Activated naive CD8-positive, alpha-beta T cell treated with anti-CD3 and anti-CD28 coated beads, Interleukin-2, amount 10 ng/mL, durations not matched to agents 7 days and 5 days (primary cell): ENCODE results near the gene PI4KA. TPM values are rescaled to one million over a fixed set of nuclear protein-coding genes. Genes with fewer than 3 reads are reported as not detected.

ENCODE experiments used
- ATAC-seq: fragments of 150-1000 bp; cut with Tn5 transposase; one replicate; pipeline ENCODE4 v1.10.0; 2021; ENCODE audit warnings: low read depth, moderate library complexity
- POLR2A ChIA-PET: fragments of 350-600 bp; sonication (Branson Sonifier 250); formaldehyde crosslinking; loops from one replicate; lab custom pipeline; 2021; ENCODE audit warnings: antibody characterized with exemption; lab: Charles Lee
- DNase-seq: peaks from one replicate; pipeline ENCODE4 v3.0.0; 2021
- H3K27ac Mint-ChIP-seq: one replicate; pipeline ENCODE4 v1.8.0; 2022; ENCODE audit warnings: mild to moderate bottlenecking, mixed read lengths
- H3K27me3 Mint-ChIP-seq: one replicate; pipeline ENCODE4 v1.8.0; 2022; ENCODE audit warnings: mild to moderate bottlenecking, moderate library complexity, mixed read lengths
- H3K36me3 Mint-ChIP-seq: one replicate; pipeline ENCODE4 v1.8.0; 2021; ENCODE audit warnings: mild to moderate bottlenecking, mixed read lengths
- H3K4me1 Mint-ChIP-seq: one replicate; pipeline ENCODE4 v1.8.0; 2021; ENCODE audit warnings: mixed read lengths
- H3K4me3 Mint-ChIP-seq: one replicate; pipeline ENCODE4 v1.8.0; 2022; ENCODE audit warnings: mild to moderate bottlenecking, moderate library complexity, mixed read lengths
- H3K9me3 Mint-ChIP-seq: one replicate; pipeline ENCODE4 v1.8.0; 2021; ENCODE audit warnings: mixed read lengths
- total RNA-seq, 2 experiments: library from RNA; stranded (reverse); gene quantifications; one replicate each; pipeline ENCODE4 v1.2.3, GENCODE V29; 2021

The PI4KA gene
- total RNA-seq, 2 experiments from 2014 or later = 100 to 106 TPM

- Mint-ChIP-seq H3K36me3 (peaks cover 28% of the 10 kb centered on the region), H3K4me3 (no peak overlapping the region), H3K27me3 (no peaks in the 10 kb centered on the region), H3K4me1 (peaks cover 27% of the 10 kb centered on the region), H3K27ac (peak overlapping the region; percentile 66), H3K9me3 (no peaks in the 10 kb centered on the region)
- ATAC-seq = no peak
- no peak for DNase-seq
- POLR2A ChIA-PET = interaction anchor here (0.7 kb wide), 1 partner anchor 51 kb away, joined by 4 read pairs; no protein-coding TSS in a partner anchor
Measured at GRCh38 chr22:20811971-20812660, 46.5 kb downstream of the PI4KA start.

GRCh38 chr22:20811171-20811570 lies 47.4 kb downstream of the PI4KA start:
- ATAC-seq (peak; percentile 50), DNase-seq (no peak)
- no peaks in the 10 kb centered on the region for H3K27me3 Mint-ChIP-seq
- H3K36me3 Mint-ChIP-seq = peaks cover 29% of the 10 kb centered on the region
- peak overlapping the region; percentile 38 for H3K4me3 Mint-ChIP-seq
- peaks cover 27% of the 10 kb centered on the region for H3K4me1 Mint-ChIP-seq
- POLR2A ChIA-PET = interaction anchor here (0.6 to 0.7 kb wide), 3 partner anchors 19 to 63 kb away, joined by 3 to 4 read pairs (median 4); no protein-coding TSS in a partner anchor
- peak overlapping the region; percentile 79 for H3K27ac Mint-ChIP-seq
- no peaks in the 10 kb centered on the region for H3K9me3 Mint-ChIP-seq

GRCh38 chr22:20810645-20811044 lies 48.0 kb downstream of the PI4KA start:
- peaks cover 31% of the 10 kb centered on the region for H3K36me3 Mint-ChIP-seq
- H3K4me3 Mint-ChIP-seq = peak overlapping the region; percentile 38
- ATAC-seq = peak; percentile 88
- no peaks in the 10 kb centered on the region for H3K27me3 Mint-ChIP-seq
- H3K4me1 Mint-ChIP-seq = peaks cover 27% of the 10 kb centered on the region
- peak; percentile 53 for DNase-seq
- POLR2A ChIA-PET = interaction anchor here (0.6 to 0.7 kb wide), 3 partner anchors 18 to 146 kb away, joined by 3 to 5 read pairs (median 4); no protein-coding TSS in a partner anchor
- H3K9me3 Mint-ChIP-seq = no peaks in the 10 kb centered on the region
- peak overlapping the region; percentile 79 for H3K27ac Mint-ChIP-seq

- ATAC-seq (no peak), DNase-seq (no peak)
- Mint-ChIP-seq H3K36me3 (peaks cover 27% of the 10 kb centered on the region), H3K9me3 (no peaks in the 10 kb centered on the region), H3K27me3 (no peaks in the 10 kb centered on the region), H3K27ac (no peak overlapping the region), H3K4me1 (peaks cover 27% of the 10 kb centered on the region), H3K4me3 (no peak overlapping the region)
- POLR2A ChIA-PET = interaction anchor here (0.7 kb wide), 1 partner anchor 147 kb away, joined by 5 read pairs; no protein-coding TSS in a partner anchor
Measured at GRCh38 chr22:20809538-20810185, 48.9 kb downstream of the PI4KA start.

GRCh38 chr22:20808844-20809243 lies 49.8 kb downstream of the PI4KA start:
- no peak for ATAC-seq

GRCh38 chr22:20807315-20807752 lies 51.3 kb downstream of the PI4KA start:
- Mint-ChIP-seq H3K4me1 (peaks cover 26% of the 10 kb centered on the region), H3K27me3 (no peaks in the 10 kb centered on the region), H3K36me3 (peaks cover 26% of the 10 kb centered on the region), H3K27ac (no peak overlapping the region), H3K4me3 (no peak overlapping the region), H3K9me3 (no peaks in the 10 kb centered on the region)
- ATAC-seq = no peak
- POLR2A ChIA-PET = no interaction called here
- peak; percentile 10 for DNase-seq

More at GRCh38 chr22:20808844-20809243, 49.8 kb downstream of the PI4KA start:
- no peaks in the 10 kb centered on the region for H3K9me3 Mint-ChIP-seq
- no peaks in the 10 kb centered on the region for H3K27me3 Mint-ChIP-seq
- peaks cover 26% of the 10 kb centered on the region for H3K36me3 Mint-ChIP-seq
- POLR2A ChIA-PET = no interaction called here
- no peak overlapping the region for H3K4me3 Mint-ChIP-seq
- DNase-seq = no peak
- H3K4me1 Mint-ChIP-seq = peaks cover 26% of the 10 kb centered on the region
- no peak overlapping the region for H3K27ac Mint-ChIP-seq

- Mint-ChIP-seq H3K4me3 (no peak overlapping the region), H3K4me1 (peaks cover 16% of the 10 kb centered on the region), H3K27me3 (no peaks in the 10 kb centered on the region), H3K27ac (no peak overlapping the region), H3K9me3 (no peaks in the 10 kb centered on the region), H3K36me3 (peaks cover 26% of the 10 kb centered on the region)
- POLR2A ChIA-PET = no interaction called here
- DNase-seq = no peak
- no peak for ATAC-seq
Measured at GRCh38 chr22:20805972-20806471, 52.6 kb downstream of the PI4KA start.

- ATAC-seq = no peak
- Mint-ChIP-seq H3K36me3 (peaks cover 22% of the 10 kb centered on the region), H3K27me3 (no peaks in the 10 kb centered on the region), H3K4me3 (no peak overlapping the region), H3K9me3 (no peaks in the 10 kb centered on the region), H3K27ac (no peak overlapping the region), H3K4me1 (peaks cover 4% of the 10 kb centered on the region)
- peak; percentile 15 for DNase-seq
- POLR2A ChIA-PET = no interaction called here
Measured at GRCh38 chr22:20804650-20805049, 54.0 kb downstream of the PI4KA start.

- Mint-ChIP-seq H3K4me3 (no peak overlapping the region), H3K27me3 (no peaks in the 10 kb centered on the region), H3K27ac (no peak overlapping the region), H3K36me3 (peaks cover 18% of the 10 kb centered on the region), H3K4me1 (peaks cover 1% of the 10 kb centered on the region), H3K9me3 (no peaks in the 10 kb centered on the region)
- peak; percentile 59 for DNase-seq
- POLR2A ChIA-PET = no interaction called here
- no peak for ATAC-seq
Measured at GRCh38 chr22:20803696-20804324, 54.8 kb downstream of the PI4KA start.

GRCh38 chr22:20802922-20803553 lies 55.6 kb downstream of the PI4KA start:
- no peak overlapping the region for H3K4me3 Mint-ChIP-seq
- peaks cover 19% of the 10 kb centered on the region for H3K36me3 Mint-ChIP-seq

GRCh38 chr22:20802452-20802851 lies 56.2 kb downstream of the PI4KA start:
- no peaks in the 10 kb centered on the region for H3K9me3 Mint-ChIP-seq
- no peaks in the 10 kb centered on the region for H3K27me3 Mint-ChIP-seq
- peaks cover 19% of the 10 kb centered on the region for H3K36me3 Mint-ChIP-seq
- ATAC-seq (no peak), DNase-seq (no peak)
- POLR2A ChIA-PET = no interaction called here
- H3K4me3 Mint-ChIP-seq = no peak overlapping the region
- no peak overlapping the region for H3K27ac Mint-ChIP-seq
- no peaks in the 10 kb centered on the region for H3K4me1 Mint-ChIP-seq

More at GRCh38 chr22:20802922-20803553, 55.6 kb downstream of the PI4KA start:
- no peak overlapping the region for H3K27ac Mint-ChIP-seq
- H3K27me3 Mint-ChIP-seq = no peaks in the 10 kb centered on the region
- no peaks in the 10 kb centered on the region for H3K9me3 Mint-ChIP-seq
- no peak for ATAC-seq
- no peaks in the 10 kb centered on the region for H3K4me1 Mint-ChIP-seq
- POLR2A ChIA-PET = no interaction called here
- no peak for DNase-seq

GRCh38 chr22:20799449-20799848 lies 59.2 kb downstream of the PI4KA start:
- H3K36me3 Mint-ChIP-seq = peaks cover 27% of the 10 kb centered on the region
- ATAC-seq (no peak), DNase-seq (no peak)
- no peaks in the 10 kb centered on the region for H3K9me3 Mint-ChIP-seq
- H3K4me1 Mint-ChIP-seq = no peaks in the 10 kb centered on the region
- POLR2A ChIA-PET = no interaction called here
- no peaks in the 10 kb centered on the region for H3K27me3 Mint-ChIP-seq
- no peak overlapping the region for H3K27ac Mint-ChIP-seq
- H3K4me3 Mint-ChIP-seq = no peak overlapping the region

GRCh38 chr22:20798974-20799373 lies 59.6 kb downstream of the PI4KA start:
- Mint-ChIP-seq H3K27ac (no peak overlapping the region), H3K27me3 (no peaks in the 10 kb centered on the region), H3K4me1 (no peaks in the 10 kb centered on the region), H3K36me3 (peaks cover 25% of the 10 kb centered on the region), H3K4me3 (no peak overlapping the region), H3K9me3 (no peaks in the 10 kb centered on the region)
- no peak for ATAC-seq
- POLR2A ChIA-PET = no interaction called here
- no peak for DNase-seq
